H1 (cell line): Measurements from ENCODE around the gene GON4L.
"Not testable (repeated sequence)": the region's sequence is repeated elsewhere in the genome, so short reads cannot be mapped to it uniquely, and the experiment has no call there.

Experiments
- ATF3 ChIP-seq: IDR thresholded peaks from 2 replicates; pipeline ENCODE4 v1.6.1; 2011; ENCODE audit warnings: low read depth, mild to moderate bottlenecking, low read length; ENCODE audit not compliant: insufficient read depth
- BACH1 ChIP-seq: IDR thresholded peaks from 2 replicates; pipeline ENCODE4 v1.6.1; 2012; ENCODE audit warnings: low read length, improper control_type of control experiment
- CBX5 ChIP-seq: fragments of 300-800, 300-1000 bp; sonication (generic); IDR thresholded peaks from 2 replicates; pipeline ENCODE4 v1.7.1; 2016; ENCODE audit warnings: antibody characterized with exemption, low read length, low read depth
- CTCF ChIP-seq, 3 experiments: IDR thresholded peaks; 1 replicate in 2 of 3; 2 replicates in 1 of 3; pipeline versions ENCODE4 v1.5.1 to v1.6.1; 2011; ENCODE audit warnings: low read length in 3 of 3, mild to moderate bottlenecking in 3 of 3, inconsistent platforms in 2 of 3, low read depth in 1 of 3, moderate library complexity in 1 of 3; ENCODE audit not compliant: insufficient read depth in 1 of 3; ENCODE audit errors: control extremely low read depth in 1 of 3
- EZH2 ChIP-seq: fragments of 200-600 bp; sonication (generic); IDR thresholded peaks from 2 replicates; pipeline ENCODE4 v1.7.1; 2012; ENCODE audit warnings: low read depth, mild to moderate bottlenecking, moderate library complexity, low read length, inconsistent platforms; ENCODE audit not compliant: severe bottlenecking
- PHF8 ChIP-seq: fragments of 200-600 bp; sonication (generic); conservative IDR thresholded peaks from 2 replicates; pipeline ENCODE4 v1.7.1; 2012; ENCODE audit warnings: low read depth, mild to moderate bottlenecking, inconsistent platforms, low read length, moderate library complexity
- POLR2AphosphoS5 ChIP-seq: IDR thresholded peaks from 2 replicates; pipeline ENCODE4 v1.6.1; 2011; ENCODE audit warnings: low read depth, low read length
- RAD21 ChIP-seq, 2 experiments: IDR thresholded peaks in 1 of 2; conservative IDR thresholded peaks in 1 of 2; 2 replicates each; pipeline ENCODE4 v1.6.1; 2011; ENCODE audit warnings: low read depth in 2 of 2, low read length in 2 of 2, improper control_type of control experiment in 1 of 2, inconsistent platforms in 1 of 2, mild to moderate bottlenecking in 1 of 2, moderate library complexity in 1 of 2
- RFX5 ChIP-seq: IDR thresholded peaks from 2 replicates; pipeline ENCODE4 v1.6.1; 2011; ENCODE audit warnings: low read depth, low read length, improper control_type of control experiment, borderline replicate concordance
- TAF1 ChIP-seq: IDR thresholded peaks from 2 replicates; pipeline ENCODE4 v1.6.1; 2011; ENCODE audit warnings: mild to moderate bottlenecking, low read depth, low read length
- TF ChIP-seq, protein P1 (sequence below): IDR thresholded peaks from 2 replicates; pipeline ENCODE4 v1.6.1; 2012; ENCODE audit warnings: inconsistent platforms

GRCh38 chr1:155763090-155763815 is 93.8 kb downstream of the GON4L start:
- not testable (repeated sequence) for TF ChIP-seq TAF1; CTCF (IDR thresholded peaks at IDR 0.05; ENCODE audit: control extremely low read depth in 1 of 3, insufficient read depth in 1 of 3, low read depth in 1 of 3, low read length in 3 of 3); PHF8; RFX5; EZH2; POLR2AphosphoS5; CBX5; BACH1; RAD21 (IDR thresholded peaks at IDR 0.05 in 1 of 2, conservative IDR thresholded peaks at IDR 0.05 in 1 of 2; ENCODE audit: low read depth in 2 of 2, low read length in 2 of 2); ATF3
- TF ChIP-seq, protein P1, sequence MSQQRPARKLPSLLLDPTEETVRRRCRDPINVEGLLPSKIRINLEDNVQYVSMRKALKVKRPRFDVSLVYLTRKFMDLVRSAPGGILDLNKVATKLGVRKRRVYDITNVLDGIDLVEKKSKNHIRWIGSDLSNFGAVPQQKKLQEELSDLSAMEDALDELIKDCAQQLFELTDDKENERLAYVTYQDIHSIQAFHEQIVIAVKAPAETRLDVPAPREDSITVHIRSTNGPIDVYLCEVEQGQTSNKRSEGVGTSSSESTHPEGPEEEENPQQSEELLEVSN: not testable (repeated sequence)
